MCF 10A (cell line): Measurements from ENCODE around the gene RPS6KA1. TPM values are rescaled to one million over a fixed set of nuclear protein-coding genes. Genes with fewer than 3 reads are reported as not detected.
A peak's percentile ranks its signal among the peaks of the same experiment; 100 is the strongest.

Experiments
- Bru-seq: library from RNA; stranded (reverse); fragments of 400-500 nt; gene quantifications from one replicate; lab custom pipeline; 2021; lab: Mats Ljungman, UMichigan
- BruChase-seq, 2 experiments: library from RNA; stranded (reverse); fragments of 400-500 nt; gene quantifications; one replicate each; lab custom pipeline; 2021; lab: Mats Ljungman, UMichigan
- BruUV-seq: library from RNA; stranded (reverse); fragments of 400-500 nt; replicated peaks from 2 replicates; lab custom pipeline; 2021; lab: Mats Ljungman, UMichigan
- CTCF ChIA-PET: fragments of 300-600 bp; sonication (Branson Sonifier 250); formaldehyde crosslinking; extraction: SDS; loops from one replicate; lab custom pipeline; 2021; ENCODE audit warnings: antibody characterized with exemption, inconsistent platforms; lab: Yijun Ruan, JAX
- POLR2A ChIA-PET: fragments of 300-600, 350-650 bp; sonication (Branson Sonifier 250); formaldehyde crosslinking; extraction: SDS; loops from one replicate; lab custom pipeline; 2020; ENCODE audit warnings: antibody characterized with exemption, inconsistent platforms; lab: Yijun Ruan, JAX
- DNase-seq: peaks from one replicate; pipeline ENCODE4 v3.0.0-alpha.2; 2018; ENCODE audit not compliant: unreplicated experiment
- H3K27ac Mint-ChIP-seq: one replicate; pipeline ENCODE4 v1.8.0; 2022; ENCODE audit warnings: mild to moderate bottlenecking, low read depth, mixed read lengths; ENCODE audit not compliant: unreplicated experiment
- H3K27me3 Mint-ChIP-seq: one replicate; pipeline ENCODE4 v1.8.0; 2022; ENCODE audit warnings: mixed read lengths; ENCODE audit not compliant: insufficient read depth, unreplicated experiment
- H3K36me3 Mint-ChIP-seq: one replicate; pipeline ENCODE4 v1.8.0; 2022; ENCODE audit warnings: mild to moderate bottlenecking, moderate library complexity, mixed read lengths; ENCODE audit not compliant: insufficient read depth, unreplicated experiment
- H3K4me1 Mint-ChIP-seq: one replicate; pipeline ENCODE4 v1.8.0; 2022; ENCODE audit warnings: mixed read lengths; ENCODE audit not compliant: insufficient read depth, unreplicated experiment
- H3K4me3 Mint-ChIP-seq: one replicate; pipeline ENCODE4 v1.8.0; 2022; ENCODE audit warnings: mild to moderate bottlenecking, moderate library complexity, mixed read lengths; ENCODE audit not compliant: unreplicated experiment
- H3K9me3 Mint-ChIP-seq: one replicate; pipeline ENCODE4 v1.8.0; 2022; ENCODE audit warnings: mixed read lengths; ENCODE audit not compliant: unreplicated experiment
- intact Hi-C: fragments of 100-400 bp; cut with micrococcal nuclease; formaldehyde crosslinking; loops from 2 replicates; pipeline ENCODE4 v1.14.1; 2022
- long read RNA-seq: library from polyadenylated mRNA; stranded (forward); transcript quantifications from one replicate; pipeline ENCODE4 v2.0.0, GENCODE V29; 2022
- total RNA-seq: library from RNA; stranded (reverse); gene quantifications from 2 replicates; pipeline ENCODE4 v1.2.3, GENCODE V29; 2022
- TF ChIP-seq, protein P1 (sequence below): fragments of 200-600 bp; IDR thresholded peaks from one replicate; pipeline ENCODE4 v1.8.0; 2022; ENCODE audit warnings: antibody characterized with exemption, mild to moderate bottlenecking; ENCODE audit not compliant: unreplicated experiment

Gene RPS6KA1
- total RNA-seq (43.9 and 50.9 TPM in 2 replicates), Bru-seq, nascent RNA (percentile 54 among the genes with signal in this experiment), BruChase-seq, experiment 1, labeled RNA remaining after a 6-hour chase (percentile 63 among the genes with signal in this experiment), BruChase-seq, experiment 2, labeled RNA remaining after a 2-hour chase (percentile 59 among the genes with signal in this experiment)
- long read RNA-seq, transcript RPS6KA1-204 (22 exons, 3,186 nt), result major isoform, 137 of 160 reads
- long read RNA-seq, partial matches to known transcripts, result 8 of 160 reads
- long read RNA-seq, other reads (novel, unspliced or antisense), result 13 of 160 reads

DNA sequence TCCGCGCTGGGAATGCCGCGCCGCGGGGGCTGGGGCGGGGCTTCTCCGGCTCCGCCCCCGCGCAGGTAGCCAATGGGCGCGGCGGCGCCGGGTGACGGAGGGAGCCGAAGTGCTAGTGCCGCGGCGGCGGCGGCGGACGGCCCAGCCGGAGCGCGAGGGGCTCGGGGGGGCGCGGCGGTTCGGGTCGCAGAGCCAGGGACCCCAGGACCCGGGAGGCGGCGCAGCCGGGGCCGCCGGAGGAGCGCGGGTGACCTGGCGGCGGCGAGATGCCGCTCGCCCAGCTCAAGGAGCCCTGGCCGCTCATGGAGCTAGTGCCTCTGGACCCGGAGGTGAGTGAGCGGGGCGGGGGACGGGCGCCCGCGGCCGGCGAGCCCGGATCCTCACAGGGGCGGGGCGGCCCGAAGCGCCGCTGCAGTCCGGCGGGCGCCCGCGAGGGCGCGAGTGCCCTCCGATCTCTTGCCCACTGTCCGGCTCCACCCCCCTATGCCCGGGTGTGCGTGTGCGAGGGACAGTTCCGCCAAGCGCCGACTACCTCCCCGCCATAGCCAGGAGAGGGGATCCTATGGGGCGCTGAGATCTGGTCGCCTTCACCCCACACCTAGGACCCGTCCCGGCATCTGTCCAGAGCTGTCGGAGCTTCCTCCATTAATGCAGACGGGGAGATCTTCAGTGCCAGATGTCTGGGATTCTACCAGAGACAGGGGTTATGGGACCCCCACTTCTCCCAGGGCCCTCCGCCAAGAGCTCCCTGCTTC lies at the start of gene RPS6KA1:
RPS6KA1 (plus strand) TSS at position 107 of the 755 bp plus-strand sequence; CDS start at position 267, 160 bp downstream.
- Mint-ChIP-seq H3K36me3 (peaks cover 10% of the 10 kb centered on the region), H3K9me3 (no peaks in the 10 kb centered on the region), H3K4me3 (peak within 1 kb of the TSS; percentile 89), H3K27ac (peak within 1 kb of the TSS; percentile 90), H3K4me1 (peaks cover 14% of the 10 kb centered on the region), H3K27me3 (no peaks in the 10 kb centered on the region)
- BruUV-seq, result no TSS peak
- intact Hi-C loops, result loop anchor here (2.0 kb wide), 1 partner anchor 57 kb away; the partner anchor contains the start of gene HMGN2
- ChIA-PET POLR2A (interaction anchor here (0.6 to 6.1 kb wide), 16 partner anchors 8 to 468 kb away, joined by 3 to 282 read pairs (median 7); partner anchors contain the start of genes DHDDS, GPATCH3, HMGN2 and PIGV), CTCF (interaction anchor here (0.6 to 3.8 kb wide), 7 partner anchors 9 to 704 kb away, joined by 3 to 75 read pairs (median 4); no protein-coding TSS in a partner anchor)
- TF ChIP-seq, protein P1, sequence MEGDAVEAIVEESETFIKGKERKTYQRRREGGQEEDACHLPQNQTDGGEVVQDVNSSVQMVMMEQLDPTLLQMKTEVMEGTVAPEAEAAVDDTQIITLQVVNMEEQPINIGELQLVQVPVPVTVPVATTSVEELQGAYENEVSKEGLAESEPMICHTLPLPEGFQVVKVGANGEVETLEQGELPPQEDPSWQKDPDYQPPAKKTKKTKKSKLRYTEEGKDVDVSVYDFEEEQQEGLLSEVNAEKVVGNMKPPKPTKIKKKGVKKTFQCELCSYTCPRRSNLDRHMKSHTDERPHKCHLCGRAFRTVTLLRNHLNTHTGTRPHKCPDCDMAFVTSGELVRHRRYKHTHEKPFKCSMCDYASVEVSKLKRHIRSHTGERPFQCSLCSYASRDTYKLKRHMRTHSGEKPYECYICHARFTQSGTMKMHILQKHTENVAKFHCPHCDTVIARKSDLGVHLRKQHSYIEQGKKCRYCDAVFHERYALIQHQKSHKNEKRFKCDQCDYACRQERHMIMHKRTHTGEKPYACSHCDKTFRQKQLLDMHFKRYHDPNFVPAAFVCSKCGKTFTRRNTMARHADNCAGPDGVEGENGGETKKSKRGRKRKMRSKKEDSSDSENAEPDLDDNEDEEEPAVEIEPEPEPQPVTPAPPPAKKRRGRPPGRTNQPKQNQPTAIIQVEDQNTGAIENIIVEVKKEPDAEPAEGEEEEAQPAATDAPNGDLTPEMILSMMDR, result no peak
- DNase-seq, result peak; percentile 56

DNA sequence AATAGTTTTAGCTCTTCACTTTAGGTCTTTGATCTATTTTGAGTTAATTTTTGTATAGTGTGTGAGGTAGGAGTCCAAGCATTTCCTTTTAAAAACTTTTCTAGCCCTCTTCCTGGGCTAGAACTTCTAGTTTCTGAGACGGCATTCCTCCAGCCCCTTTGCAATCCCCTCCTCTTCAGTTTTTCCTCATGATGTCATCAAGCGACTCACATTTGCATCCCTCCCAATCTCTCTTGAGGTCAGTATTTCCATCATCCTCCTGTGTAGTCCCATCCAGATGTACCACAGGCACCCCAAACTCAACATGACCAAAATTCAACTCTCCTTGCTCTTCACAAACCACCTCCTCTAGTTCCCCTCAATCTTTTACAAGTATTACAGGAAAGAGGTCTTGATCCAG lies 46.6 kb upstream of the RPS6KA1 start:
- Mint-ChIP-seq H3K4me1 (no peaks in the 10 kb centered on the region), H3K9me3 (no peaks in the 10 kb centered on the region), H3K4me3 (no peak overlapping the region), H3K36me3 (peaks cover 3% of the 10 kb centered on the region), H3K27ac (no peak overlapping the region), H3K27me3 (no peaks in the 10 kb centered on the region)
- TF ChIP-seq, protein P1, result no peak
- ChIA-PET CTCF (interaction anchor here (0.6 to 1.1 kb wide), 2 partner anchors 17 to 43 kb away, joined by 3 to 4 read pairs; no protein-coding TSS in a partner anchor), POLR2A (no interaction called here)
- BruUV-seq, result no TSS peak
- intact Hi-C loops, result no loop called here
- no peak for DNase-seq

DNA sequence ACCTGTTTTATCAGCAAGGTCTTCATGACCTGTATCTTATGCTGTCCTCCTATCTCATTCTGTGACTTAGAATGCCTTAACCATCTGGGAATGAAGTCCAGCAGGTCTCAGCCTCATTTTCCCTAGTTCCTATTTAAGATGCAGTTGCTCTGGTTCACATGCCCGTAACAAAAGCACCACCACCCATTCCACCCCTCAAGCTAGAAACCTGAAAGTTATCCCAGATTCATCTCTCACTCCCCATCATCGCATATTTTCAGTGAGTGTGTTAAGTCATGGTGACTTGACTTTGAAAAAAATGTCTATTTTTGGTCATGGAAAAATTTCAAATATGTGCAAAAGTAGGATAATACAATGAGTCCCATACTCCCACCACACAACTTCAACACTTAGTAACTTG lies 45.6 kb upstream of the RPS6KA1 start:
- TF ChIP-seq, protein P1, result no peak
- Mint-ChIP-seq H3K4me1 (no peaks in the 10 kb centered on the region), H3K4me3 (no peak overlapping the region), H3K36me3 (no peaks in the 10 kb centered on the region), H3K9me3 (no peaks in the 10 kb centered on the region), H3K27me3 (no peaks in the 10 kb centered on the region), H3K27ac (no peak overlapping the region)
- no peak for DNase-seq
- no TSS peak for BruUV-seq
- ChIA-PET POLR2A (no interaction called here), CTCF (no interaction called here)
- intact Hi-C loops, result no loop called here

DNA sequence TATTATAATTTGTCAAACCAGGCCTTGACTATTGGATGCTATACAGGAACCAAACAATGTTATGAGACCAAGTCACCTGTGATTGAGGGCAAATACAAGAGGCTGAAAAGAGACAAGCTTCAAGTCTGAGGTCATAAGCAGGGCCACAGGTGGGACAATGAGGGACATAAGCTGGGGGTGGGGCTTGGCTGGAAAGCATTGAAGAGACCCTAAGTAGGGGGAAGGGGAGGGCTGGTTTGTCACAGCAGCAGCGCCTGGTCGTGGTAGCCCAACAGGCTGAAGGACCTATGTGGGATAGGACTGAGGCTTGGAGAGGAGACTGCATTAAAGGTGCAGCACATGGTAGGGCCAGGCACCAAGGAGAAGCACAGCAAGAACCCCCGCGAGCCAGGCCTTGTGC lies 39.4 kb upstream of the RPS6KA1 start:
- no peaks in the 10 kb centered on the region for H3K9me3 Mint-ChIP-seq
- CTCF ChIA-PET, result interaction anchor here (3.2 kb wide), 1 partner anchor 10 kb away, joined by 17 read pairs; no protein-coding TSS in a partner anchor

More for the DNA sequence above, 39.4 kb upstream of the RPS6KA1 start:
- intact Hi-C loops, result no loop called here
- H3K4me1 Mint-ChIP-seq, result no peaks in the 10 kb centered on the region
- TF ChIP-seq, protein P1, result no peak
- POLR2A ChIA-PET, result interaction anchor here (1.0 to 2.0 kb wide), 4 partner anchors 10 to 298 kb away, joined by 3 to 17 read pairs (median 8); partner anchors contain the start of gene HMGN2
- no peak for DNase-seq
- no TSS peak for BruUV-seq
- no peak overlapping the region for H3K27ac Mint-ChIP-seq
- no peaks in the 10 kb centered on the region for H3K27me3 Mint-ChIP-seq
- H3K4me3 Mint-ChIP-seq, result no peak overlapping the region
- no peaks in the 10 kb centered on the region for H3K36me3 Mint-ChIP-seq
